ACC112 (cell line): ENCODE results near the gene CELA2A.
"Not testable (repeated sequence)": the region's sequence is repeated elsewhere in the genome, so short reads cannot be mapped to it uniquely, and the experiment has no call there.

Experiments used
- H2AFZ ChIP-seq: fragments of 200-600 bp; sonication (generic); one replicate; pipeline ENCODE4 v1.6.0; 2017; ENCODE audit warnings: antibody characterized with exemption, low read length; ENCODE audit not compliant: unreplicated experiment
- H3K27ac ChIP-seq: fragments of 200-600 bp; sonication (generic); 2 replicates; pipeline ENCODE4 v1.5.1; 2014; ENCODE audit warnings: low read depth, mild to moderate bottlenecking, antibody characterized with exemption, low read length, moderate library complexity
- H3K27me3 ChIP-seq: fragments of 200-600 bp; sonication (generic); 2 replicates; pipeline ENCODE4 v1.6.1; 2014; ENCODE audit warnings: mild to moderate bottlenecking, antibody characterized with exemption, low read length, moderate library complexity, mixed read lengths; ENCODE audit not compliant: insufficient read depth
- H3K36me3 ChIP-seq: fragments of 200-600 bp; sonication (generic); 2 replicates; pipeline ENCODE4 v1.6.1; 2016; ENCODE audit warnings: mild to moderate bottlenecking, antibody characterized with exemption, low read length, moderate library complexity, mixed read lengths; ENCODE audit not compliant: insufficient read depth
- H3K4me1 ChIP-seq: fragments of 200-600 bp; sonication (generic); one replicate; pipeline ENCODE4 v1.6.1; 2016; ENCODE audit warnings: low read length, mixed read lengths; ENCODE audit not compliant: insufficient read depth, unreplicated experiment, control insufficient read depth
- H3K4me3 ChIP-seq: fragments of 200-600 bp; sonication (generic); 2 replicates; pipeline ENCODE4 v1.5.1; 2014; ENCODE audit warnings: mild to moderate bottlenecking, low read depth, low read length
- H3K79me2 ChIP-seq: fragments of 200-600 bp; sonication (generic); one replicate; pipeline ENCODE4 v1.6.0; 2016; ENCODE audit warnings: low read length; ENCODE audit not compliant: control insufficient read depth, unreplicated experiment, insufficient read depth

CELA2A gene

DNA sequence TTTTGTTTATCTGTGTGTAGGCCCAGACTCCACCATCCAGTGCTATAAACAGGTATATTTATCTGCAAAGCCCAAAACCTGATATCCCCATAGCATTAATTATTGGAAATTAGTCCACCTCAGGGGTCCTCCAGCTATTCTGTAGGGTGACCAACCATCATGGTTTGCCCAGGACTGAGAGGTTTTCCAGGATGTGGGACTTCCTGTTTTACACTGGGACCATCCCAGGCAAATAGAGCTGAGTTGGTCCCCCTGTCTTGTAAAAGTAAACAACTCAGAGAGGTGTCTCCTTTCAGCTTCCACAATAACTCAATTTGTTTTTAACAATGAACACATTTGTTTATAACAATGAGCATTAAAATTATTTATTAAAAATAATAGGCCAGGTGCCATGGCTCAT, 11.6 kb downstream of the CELA2A start:
- no peak overlapping the region for H2AFZ ChIP-seq

DNA sequence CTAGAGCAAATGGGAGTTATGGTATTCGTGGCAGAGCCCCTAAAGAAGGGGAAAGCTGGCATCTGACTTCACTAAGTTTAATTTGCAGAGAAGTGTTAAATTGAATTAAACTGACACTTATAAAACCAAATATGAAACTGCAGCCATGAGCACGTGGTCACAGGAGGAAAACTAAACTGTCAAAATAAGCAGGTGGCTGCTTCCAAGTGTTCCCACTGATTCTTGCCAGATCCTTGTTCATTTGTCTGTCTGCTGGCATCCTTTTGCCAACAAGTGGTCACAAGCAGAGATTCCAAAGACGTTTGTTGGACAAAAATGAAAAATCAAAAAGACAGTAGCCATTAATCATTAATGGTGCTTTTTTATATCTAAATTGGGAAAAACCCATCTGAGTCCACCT, 12.8 kb downstream of the CELA2A start:
- no peaks in the 10 kb centered on the region for H3K36me3 ChIP-seq
- H3K27ac ChIP-seq, result no peak overlapping the region
- H2AFZ ChIP-seq, result no peak overlapping the region
- H3K4me1 ChIP-seq, result peaks cover 2% of the 10 kb centered on the region
- H3K79me2 ChIP-seq, result no peaks in the 10 kb centered on the region
- H3K27me3 ChIP-seq, result no peaks in the 10 kb centered on the region
- no peak overlapping the region for H3K4me3 ChIP-seq

More for the DNA sequence above, 11.6 kb downstream of the CELA2A start:
- peaks cover 6% of the 10 kb centered on the region for H3K4me1 ChIP-seq
- no peaks in the 10 kb centered on the region for H3K36me3 ChIP-seq
- no peaks in the 10 kb centered on the region for H3K27me3 ChIP-seq
- H3K79me2 ChIP-seq, result no peaks in the 10 kb centered on the region
- no peak overlapping the region for H3K4me3 ChIP-seq
- no peak overlapping the region for H3K27ac ChIP-seq

DNA sequence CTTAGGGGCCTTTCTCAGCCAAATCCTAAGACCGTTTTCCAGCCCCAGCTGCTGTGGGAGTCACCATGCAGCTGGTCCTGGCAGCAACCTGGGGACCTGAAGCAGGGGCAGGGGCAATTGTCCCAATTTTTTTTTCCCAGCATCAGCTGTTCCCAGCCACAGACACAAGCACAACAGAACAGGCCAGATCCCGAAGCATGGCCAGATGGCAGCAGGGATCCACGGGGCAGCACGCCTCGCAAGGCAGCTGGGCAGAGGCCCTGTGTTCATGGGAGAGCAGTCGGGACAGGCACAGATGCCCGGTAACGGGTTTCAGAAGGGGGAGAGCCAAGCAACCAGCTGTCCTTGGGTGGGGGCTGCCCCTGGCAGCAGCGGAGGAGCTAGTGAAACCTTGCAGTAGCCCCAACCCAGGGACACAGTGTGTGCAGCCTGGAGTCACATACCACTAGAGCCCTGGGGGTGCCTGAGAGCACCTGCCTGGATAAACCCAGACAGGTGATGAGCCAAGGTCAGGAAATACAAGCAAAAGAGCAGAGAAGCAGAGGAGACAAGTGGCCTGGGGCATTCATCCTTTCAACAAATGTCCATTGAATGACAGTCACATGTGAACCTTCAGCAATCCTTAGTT, 13.4 kb downstream of the CELA2A start:
- not testable (repeated sequence) for H3K27ac ChIP-seq, H3K4me3 ChIP-seq, H3K4me1 ChIP-seq, H3K36me3 ChIP-seq, H2AFZ ChIP-seq, H3K27me3 ChIP-seq, H3K79me2 ChIP-seq

DNA sequence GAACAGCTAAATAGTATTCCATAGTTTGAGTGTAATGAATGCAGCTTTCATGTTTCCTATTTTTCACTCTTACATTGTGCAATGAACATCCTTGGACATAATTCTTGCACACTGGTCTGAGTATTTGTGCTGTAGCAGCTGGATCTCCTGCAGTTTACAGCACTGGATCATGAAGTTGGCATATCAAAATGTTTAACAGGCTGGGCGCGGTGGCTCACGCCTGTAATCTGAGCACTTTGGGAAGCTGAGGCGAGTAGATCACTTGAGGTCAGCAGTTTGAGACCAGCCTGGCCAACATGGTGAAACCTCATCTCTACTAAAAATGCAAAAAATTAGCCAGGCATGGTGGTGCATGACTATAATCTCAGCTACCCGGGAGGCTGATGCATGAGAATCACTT, 14.5 kb downstream of the CELA2A start:
- H3K27me3 ChIP-seq, H2AFZ ChIP-seq, H3K27ac ChIP-seq, H3K36me3 ChIP-seq, H3K4me3 ChIP-seq, H3K79me2 ChIP-seq, H3K4me1 ChIP-seq: not testable (repeated sequence)

DNA sequence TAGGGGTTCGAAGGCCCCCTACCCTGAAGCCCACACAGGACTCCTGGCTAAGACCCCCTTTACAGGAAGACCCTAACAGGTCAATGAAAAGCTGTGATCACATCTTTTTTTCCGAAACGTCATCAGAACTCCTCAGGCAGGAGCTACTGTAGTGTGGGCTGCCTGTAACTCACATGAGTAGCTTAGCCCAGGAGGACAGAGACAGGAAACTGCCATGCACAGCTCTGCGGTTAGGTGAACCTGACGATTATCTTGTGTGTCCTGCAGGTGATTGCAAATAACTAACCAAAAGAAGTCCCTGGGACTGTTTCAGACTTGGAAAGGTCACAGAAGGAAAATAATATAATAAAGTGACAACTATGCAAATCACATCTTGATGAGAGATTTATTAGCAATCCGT, 15.2 kb downstream of the CELA2A start:
- H3K36me3 ChIP-seq, H2AFZ ChIP-seq, H3K27ac ChIP-seq, H3K27me3 ChIP-seq, H3K79me2 ChIP-seq, H3K4me3 ChIP-seq, H3K4me1 ChIP-seq: not testable (repeated sequence)

DNA sequence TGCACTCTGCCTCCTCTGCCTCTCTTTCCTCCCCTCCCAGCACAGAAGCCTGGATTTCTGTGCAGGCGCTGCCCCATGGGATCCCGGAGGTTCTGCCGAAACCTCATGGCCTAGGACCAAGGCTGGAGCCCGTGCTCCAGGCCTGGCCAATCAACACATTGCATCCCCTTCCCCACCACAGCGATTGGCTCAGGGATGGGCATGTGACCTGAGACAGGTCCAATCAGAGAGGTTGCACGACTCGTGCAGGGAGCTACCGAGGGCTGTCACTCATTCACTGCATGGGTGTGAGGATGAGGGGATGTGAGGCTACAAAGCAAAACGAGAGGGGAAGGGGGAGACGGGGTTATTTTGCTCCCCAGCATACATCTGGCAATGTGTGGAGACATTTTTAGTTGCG, 16.1 kb downstream of the CELA2A start:
- Histone ChIP-seq H3K4me1 (no peaks in the 10 kb centered on the region), H3K27ac (no peak overlapping the region), H2AFZ (no peak overlapping the region), H3K79me2 (no peaks in the 10 kb centered on the region), H3K4me3 (no peak overlapping the region), H3K27me3 (no peaks in the 10 kb centered on the region), H3K36me3 (no peaks in the 10 kb centered on the region)

DNA sequence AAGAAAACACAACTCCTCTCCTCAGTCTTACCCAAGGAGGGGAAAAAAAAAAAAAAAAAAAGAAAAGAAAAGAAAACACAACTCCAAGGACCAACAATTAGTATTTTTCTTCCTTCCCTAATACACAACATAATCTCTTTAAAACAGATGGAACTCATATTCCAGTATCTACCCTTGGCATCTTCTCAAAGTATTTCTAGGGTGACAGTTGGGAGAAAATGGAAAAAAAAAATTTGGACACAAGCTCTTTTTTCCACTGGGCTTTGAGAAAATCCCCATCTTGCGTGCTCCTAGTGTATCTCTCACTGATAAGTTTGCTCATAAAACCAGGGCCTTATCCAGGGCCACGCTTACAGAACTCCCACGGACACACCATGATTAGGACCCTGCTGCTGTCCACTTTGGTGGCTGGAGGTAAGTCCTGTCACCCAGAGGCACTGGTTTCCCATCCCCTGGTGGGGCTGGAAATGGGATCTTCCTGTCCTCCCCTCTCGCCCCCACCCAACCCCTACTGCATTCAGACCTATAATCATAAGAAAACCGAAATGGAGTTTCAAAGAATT, 19.3 kb downstream of the CELA2A start, which contains the start of gene CELA2B:
TSS of gene CELA2B (plus strand) at position 353 of the 563 bp plus-strand sequence. CDS start at position 375, 22 bp downstream.
- Histone ChIP-seq H3K79me2 (no peaks in the 10 kb centered on the region), H3K4me1 (no peaks in the 10 kb centered on the region), H3K27me3 (no peaks in the 10 kb centered on the region), H2AFZ (no peak within 1 kb of the TSS), H3K4me3 (no peak within 1 kb of the TSS), H3K27ac (no peak within 1 kb of the TSS), H3K36me3 (no peaks in the 10 kb centered on the region)

DNA sequence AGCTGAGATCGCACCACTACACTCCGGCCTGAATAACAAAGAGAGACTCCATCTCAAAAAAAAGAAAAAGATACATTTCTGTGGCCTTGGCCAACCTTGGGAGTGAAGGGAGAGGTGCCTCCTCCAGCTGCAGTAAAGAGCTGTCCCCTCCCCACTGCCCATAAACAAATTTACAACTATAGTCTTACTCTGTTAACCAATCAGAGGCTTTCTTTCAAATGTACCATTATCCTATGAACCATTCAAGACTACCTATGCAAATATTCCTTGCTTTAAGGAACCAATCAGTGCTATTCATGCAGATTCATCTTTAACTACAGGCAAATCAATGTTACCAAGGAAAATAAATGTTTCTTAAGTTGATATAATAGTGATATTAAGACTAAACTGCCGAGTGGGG, 20.4 kb downstream of the CELA2A start:
- Histone ChIP-seq H3K4me1 (no peaks in the 10 kb centered on the region), H3K27me3 (no peaks in the 10 kb centered on the region), H3K36me3 (no peaks in the 10 kb centered on the region), H2AFZ (no peak overlapping the region), H3K27ac (no peak overlapping the region), H3K79me2 (no peaks in the 10 kb centered on the region), H3K4me3 (no peak overlapping the region)

DNA sequence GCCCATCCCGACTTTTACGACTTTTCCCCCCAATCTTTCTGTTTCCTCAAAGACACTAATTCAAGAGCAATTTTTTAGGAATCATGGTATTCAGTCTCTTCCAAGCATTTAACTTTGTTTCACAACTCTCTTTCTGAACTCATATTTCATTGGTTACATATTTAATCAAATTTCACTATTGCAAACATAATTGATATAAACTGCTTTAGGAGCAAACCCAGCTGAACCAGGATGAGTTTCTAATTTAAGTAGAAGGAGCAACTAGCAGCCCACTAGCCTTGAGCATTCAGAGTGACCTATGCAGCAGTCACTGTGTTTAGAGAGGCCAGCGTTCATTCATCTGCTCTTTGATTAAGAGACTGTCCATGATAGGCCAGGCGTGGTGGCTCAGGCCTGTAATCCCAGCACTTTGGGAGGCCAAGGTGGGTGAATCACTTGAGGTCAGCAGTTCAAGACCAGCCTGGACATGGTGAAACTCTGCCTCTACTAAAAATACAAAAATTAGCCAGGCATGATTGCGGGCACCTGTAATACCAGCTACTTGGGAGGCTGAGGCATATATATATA, 21.2 kb downstream of the CELA2A start:
- no peak overlapping the region for H3K4me3 ChIP-seq
- H3K27me3 ChIP-seq, result no peaks in the 10 kb centered on the region
- no peaks in the 10 kb centered on the region for H3K36me3 ChIP-seq
- H2AFZ ChIP-seq, result no peak overlapping the region
- no peaks in the 10 kb centered on the region for H3K4me1 ChIP-seq
- H3K79me2 ChIP-seq, result no peaks in the 10 kb centered on the region
- no peak overlapping the region for H3K27ac ChIP-seq

DNA sequence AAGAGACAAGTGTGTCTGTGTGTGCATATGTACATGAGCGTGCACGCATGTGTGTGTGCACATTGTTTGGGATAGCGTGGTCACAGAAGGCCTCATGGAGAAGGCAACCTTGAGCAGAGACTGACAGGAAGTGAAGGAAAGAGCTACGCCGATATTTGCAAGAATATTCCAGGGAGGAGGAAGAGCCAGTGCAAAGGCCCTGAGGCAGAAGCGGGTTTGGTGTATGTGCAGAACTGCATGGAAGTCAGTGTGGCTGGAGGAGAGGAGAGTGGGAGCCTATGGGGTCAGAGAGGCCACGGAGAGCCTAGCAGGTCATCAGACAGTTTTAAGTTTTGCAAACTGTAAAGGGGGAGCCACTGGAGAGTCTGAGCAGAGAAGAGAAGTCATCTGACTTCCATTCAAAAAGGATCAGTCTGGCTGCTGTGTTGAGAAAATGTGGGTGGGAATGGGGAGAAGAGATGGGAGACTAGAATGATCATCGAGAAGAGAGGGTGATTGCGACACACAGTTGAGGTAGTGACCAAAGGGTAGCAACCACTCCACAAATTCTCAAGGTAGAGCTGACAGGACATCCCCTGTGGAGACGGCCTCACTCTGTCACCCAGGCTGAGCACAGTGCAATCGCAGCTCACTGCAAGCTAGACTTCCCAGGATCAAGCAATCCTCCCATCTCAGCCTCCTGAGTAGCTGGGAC, 23.3 kb downstream of the CELA2A start:
- H3K4me1 ChIP-seq, result no peaks in the 10 kb centered on the region
- H3K27ac ChIP-seq, result no peak overlapping the region
- no peaks in the 10 kb centered on the region for H3K79me2 ChIP-seq
- H3K27me3 ChIP-seq, result no peaks in the 10 kb centered on the region
- no peaks in the 10 kb centered on the region for H3K36me3 ChIP-seq
- no peak overlapping the region for H2AFZ ChIP-seq
- no peak overlapping the region for H3K4me3 ChIP-seq

DNA sequence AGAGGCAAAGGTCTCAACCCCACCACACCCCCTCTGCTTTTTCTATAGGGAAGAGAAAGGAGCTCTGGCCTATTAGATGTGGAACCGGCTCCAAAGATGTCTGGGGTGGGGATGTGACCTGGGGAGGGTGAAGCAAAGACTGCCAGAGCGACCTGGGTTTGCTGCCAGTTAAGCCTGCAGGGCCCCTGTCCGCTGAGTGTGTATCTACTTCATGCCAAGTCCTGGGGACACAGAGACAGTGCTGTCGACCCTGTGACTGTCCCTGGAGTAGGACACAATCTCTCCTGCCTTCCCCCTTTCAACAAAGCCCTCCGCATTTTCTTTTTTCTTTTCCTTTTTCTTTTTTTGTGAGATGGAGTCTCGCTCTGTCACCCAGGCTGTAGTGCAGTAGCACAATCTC, 25.9 kb downstream of the CELA2A start:
- H3K36me3 ChIP-seq, H3K4me3 ChIP-seq, H3K27ac ChIP-seq, H2AFZ ChIP-seq, H3K27me3 ChIP-seq, H3K4me1 ChIP-seq, H3K79me2 ChIP-seq: not testable (repeated sequence)
